ENCODE data around the gene NAV3. TPM values are rescaled to one million over a fixed set of nuclear protein-coding genes. Genes with fewer than 3 reads are reported as not detected.

The NAV3 gene
- total RNA-seq, 4 donors from 2014 or later, result 4.6 to 10.7 (median 6.6) TPM

DNA sequence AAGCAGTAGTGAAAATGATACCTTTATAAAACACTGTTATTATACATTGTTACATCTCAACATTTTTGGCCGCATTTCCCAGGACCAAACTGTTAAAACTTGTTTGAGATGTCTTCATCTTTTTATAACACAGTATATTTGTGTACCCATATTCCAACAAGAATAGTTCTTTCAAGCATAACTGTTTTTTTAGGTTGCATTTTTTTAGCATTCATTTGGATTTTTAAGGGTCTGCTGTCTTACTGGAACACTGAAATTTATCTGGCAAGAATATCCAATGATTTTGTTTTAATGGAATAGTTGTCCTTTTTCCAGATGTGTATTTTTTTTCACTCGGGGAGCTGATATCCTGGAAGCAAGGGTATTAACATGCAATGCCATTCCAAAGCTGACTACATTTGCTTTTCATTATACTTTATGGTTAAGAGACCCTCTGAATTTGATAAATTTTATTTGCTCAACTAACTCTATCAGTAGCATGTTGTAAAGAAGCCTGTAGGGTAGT is 8.9 kb upstream of the NAV3 start:
- WGBS, 2 donors (ENCODE audit: low coverage in 1 of 2), result 36 to 67% methylated on average over 2 of the region's 2 CpGs
- Histone ChIP-seq H3K9me3 (peaks cover 0 to 8% (median 0%) of the 10 kb centered on the region in 3 donors), H3K27me3 (no peaks in the 10 kb centered on the region), H3K36me3 (no peaks in the 10 kb centered on the region), H3K4me1 (no peaks in the 10 kb centered on the region), H3K27ac (no peak overlapping the region), H3K4me3 (no peak overlapping the region)
- ATAC-seq, result no peak
- TF ChIP-seq EP300 (IDR thresholded peaks at IDR 0.05) (no peak), POLR2AphosphoS5 (IDR thresholded peaks at IDR 0.05) (no peak), POLR2A (IDR thresholded peaks at IDR 0.05) (no peak)
- TF ChIP-seq, protein P1, sequence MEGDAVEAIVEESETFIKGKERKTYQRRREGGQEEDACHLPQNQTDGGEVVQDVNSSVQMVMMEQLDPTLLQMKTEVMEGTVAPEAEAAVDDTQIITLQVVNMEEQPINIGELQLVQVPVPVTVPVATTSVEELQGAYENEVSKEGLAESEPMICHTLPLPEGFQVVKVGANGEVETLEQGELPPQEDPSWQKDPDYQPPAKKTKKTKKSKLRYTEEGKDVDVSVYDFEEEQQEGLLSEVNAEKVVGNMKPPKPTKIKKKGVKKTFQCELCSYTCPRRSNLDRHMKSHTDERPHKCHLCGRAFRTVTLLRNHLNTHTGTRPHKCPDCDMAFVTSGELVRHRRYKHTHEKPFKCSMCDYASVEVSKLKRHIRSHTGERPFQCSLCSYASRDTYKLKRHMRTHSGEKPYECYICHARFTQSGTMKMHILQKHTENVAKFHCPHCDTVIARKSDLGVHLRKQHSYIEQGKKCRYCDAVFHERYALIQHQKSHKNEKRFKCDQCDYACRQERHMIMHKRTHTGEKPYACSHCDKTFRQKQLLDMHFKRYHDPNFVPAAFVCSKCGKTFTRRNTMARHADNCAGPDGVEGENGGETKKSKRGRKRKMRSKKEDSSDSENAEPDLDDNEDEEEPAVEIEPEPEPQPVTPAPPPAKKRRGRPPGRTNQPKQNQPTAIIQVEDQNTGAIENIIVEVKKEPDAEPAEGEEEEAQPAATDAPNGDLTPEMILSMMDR (IDR thresholded peaks at IDR 0.05), result no peak

DNA sequence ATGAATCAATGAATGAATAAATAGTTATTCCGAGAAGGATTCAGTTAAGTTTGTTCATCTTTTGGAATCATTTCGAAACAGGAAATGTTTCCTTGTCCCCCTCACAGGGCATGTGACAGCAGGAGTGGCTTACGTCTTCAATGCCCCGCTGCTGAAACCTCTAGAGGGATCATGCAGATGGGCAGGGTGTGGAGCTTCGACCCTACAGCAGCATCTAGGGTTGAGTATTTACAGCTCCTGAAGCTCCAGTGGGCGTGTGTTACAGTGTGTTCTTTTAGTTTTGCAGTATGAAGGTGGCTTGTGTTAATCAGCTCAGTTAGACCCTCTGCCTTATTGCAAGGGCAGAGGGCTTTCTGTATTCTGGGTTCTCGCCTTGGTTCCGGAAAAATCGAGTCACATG is 2.6 kb downstream of the NAV3 start:
- Histone ChIP-seq H3K4me1 (peaks cover 0 to 5% (median 0%) of the 10 kb centered on the region in 3 donors), H3K4me3 (peak overlapping the region in 1 of 2 donors; percentile 27), H3K27me3 (no peaks in the 10 kb centered on the region), H3K27ac (peak overlapping the region in 2 of 4 donors; percentile 5 to 33), H3K36me3 (no peaks in the 10 kb centered on the region), H3K9me3 (no peaks in the 10 kb centered on the region)
- ATAC-seq, result peak; percentile 47
- TF ChIP-seq POLR2A (IDR thresholded peaks at IDR 0.05), result no peak
- TF ChIP-seq EP300 (IDR thresholded peaks at IDR 0.05), result no peak
- TF ChIP-seq POLR2AphosphoS5 (IDR thresholded peaks at IDR 0.05), result no peak
- TF ChIP-seq, protein P1 (IDR thresholded peaks at IDR 0.05), result no peak
- 61 to 63% methylated on average over 5 to 9 of the region's 9 CpGs for WGBS, 2 donors (ENCODE audit: low coverage in 1 of 2)

DNA sequence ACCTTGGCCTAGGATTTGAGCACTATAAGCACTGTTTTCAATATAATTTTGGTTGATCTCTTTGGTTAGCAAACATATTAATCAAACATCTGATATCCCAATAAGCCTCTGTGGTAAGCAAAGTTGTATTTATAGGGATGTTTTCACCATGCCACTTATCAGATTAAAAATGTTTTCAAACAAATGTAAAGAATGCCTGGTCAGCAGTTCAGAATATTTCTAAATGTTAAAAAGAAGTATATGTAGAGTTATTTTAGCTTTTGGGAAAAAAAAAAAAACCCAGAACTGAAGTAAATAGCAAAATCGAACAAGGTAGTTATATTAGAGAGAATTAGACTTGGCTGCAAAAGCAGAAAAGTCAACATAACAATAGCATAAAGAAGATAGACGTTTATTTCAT is 3.9 kb downstream of the NAV3 start:
- ATAC-seq, result no peak
- Histone ChIP-seq H3K4me3 (no peak overlapping the region), H3K27me3 (no peaks in the 10 kb centered on the region), H3K9me3 (no peaks in the 10 kb centered on the region), H3K36me3 (no peaks in the 10 kb centered on the region), H3K27ac (no peak overlapping the region), H3K4me1 (peaks cover 0 to 5% (median 0%) of the 10 kb centered on the region in 3 donors)
- WGBS, 2 donors (ENCODE audit: low coverage in 1 of 2), result 75 to 78% methylated on average over 2 of the region's 2 CpGs
- TF ChIP-seq POLR2A (IDR thresholded peaks at IDR 0.05) (no peak), EP300 (IDR thresholded peaks at IDR 0.05) (no peak), POLR2AphosphoS5 (IDR thresholded peaks at IDR 0.05) (no peak)
- TF ChIP-seq, protein P1 (IDR thresholded peaks at IDR 0.05), result no peak

DNA sequence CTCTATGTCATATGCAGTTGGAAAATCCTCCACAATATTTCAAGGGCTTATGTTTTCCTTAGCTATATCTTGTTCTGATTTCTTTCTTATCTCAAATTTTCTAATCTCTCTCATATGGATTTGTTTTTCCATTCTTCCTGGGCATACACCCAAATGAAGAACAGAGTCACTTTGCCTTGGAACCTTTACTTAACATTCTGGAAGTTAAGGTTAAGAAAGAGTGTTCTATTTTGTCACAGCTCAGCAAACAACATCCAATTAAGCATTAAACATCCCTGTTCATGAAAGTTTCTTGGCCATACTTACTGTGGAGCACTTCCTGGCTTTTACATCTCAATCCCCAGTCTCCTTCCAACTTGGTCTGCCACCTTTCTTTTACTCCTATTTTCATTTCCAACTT is 5.3 kb downstream of the NAV3 start:
- Histone ChIP-seq H3K4me1 (no peaks in the 10 kb centered on the region), H3K36me3 (no peaks in the 10 kb centered on the region), H3K9me3 (no peaks in the 10 kb centered on the region), H3K4me3 (no peak overlapping the region), H3K27me3 (no peaks in the 10 kb centered on the region), H3K27ac (no peak overlapping the region)
- TF ChIP-seq EP300 (IDR thresholded peaks at IDR 0.05) (no peak), POLR2AphosphoS5 (IDR thresholded peaks at IDR 0.05) (no peak), POLR2A (IDR thresholded peaks at IDR 0.05) (no peak)
- TF ChIP-seq, protein P1 (IDR thresholded peaks at IDR 0.05), result no peak
- ATAC-seq, result no peak

DNA sequence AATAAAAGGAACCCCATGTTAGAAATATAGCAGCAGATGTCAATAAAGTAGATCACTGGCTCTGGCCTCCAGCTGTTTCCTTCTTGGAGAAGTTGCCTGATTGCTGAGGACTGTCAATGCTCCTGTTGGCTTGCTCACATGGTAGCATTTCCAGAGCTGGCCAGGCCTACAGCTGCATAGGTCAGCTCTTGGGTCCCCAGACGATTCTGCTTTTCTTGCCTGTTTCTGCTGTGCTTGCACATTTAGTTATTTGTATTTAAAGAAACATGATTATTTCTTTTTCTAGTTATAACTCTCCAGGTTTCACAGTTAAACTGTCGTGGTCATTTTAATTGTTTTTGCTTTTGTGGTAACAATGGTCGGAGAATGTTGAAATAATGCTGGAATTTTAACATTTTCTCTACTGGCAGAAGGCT is 7.2 kb downstream of the NAV3 start:
- no peak for ATAC-seq
- 31 to 68% methylated on average over 3 of the region's 3 CpGs for WGBS, 2 donors (ENCODE audit: low coverage in 1 of 2)
- no peaks in the 10 kb centered on the region for H3K4me1 ChIP-seq

More for the DNA sequence above, 7.2 kb downstream of the NAV3 start:
- Histone ChIP-seq H3K4me3 (no peak overlapping the region), H3K9me3 (no peaks in the 10 kb centered on the region), H3K36me3 (no peaks in the 10 kb centered on the region), H3K27ac (peak overlapping the region in 1 of 4 donors; percentile 4), H3K27me3 (no peaks in the 10 kb centered on the region)
- no peak for TF ChIP-seq POLR2AphosphoS5 (IDR thresholded peaks at IDR 0.05)

Measured in gastroesophageal sphincter (tissue), 4 donors.